Loucy (cell line): ENCODE data around the gene GEMIN2.
"Not testable (repeated sequence)": the region's sequence is repeated elsewhere in the genome, so short reads cannot be mapped to it uniquely, and the experiment has no call there.

Experiments used
- H2AFZ ChIP-seq: fragments of 200-600 bp; sonication (generic); 2 replicates; pipeline ENCODE4 v1.6.0; 2016; ENCODE audit warnings: antibody characterized with exemption, mild to moderate bottlenecking, low read length, moderate library complexity
- H3F3A ChIP-seq: fragments of 200-600 bp; 2 replicates; pipeline ENCODE4 v1.6.0; 2016; ENCODE audit warnings: antibody characterized with exemption, low read depth, mild to moderate bottlenecking
- H3K27me3 ChIP-seq: fragments of 200-600 bp; sonication (generic); 2 replicates; pipeline ENCODE4 v1.6.1; 2014; ENCODE audit warnings: low read length, mild to moderate bottlenecking; ENCODE audit not compliant: insufficient read depth, poor library complexity, severe bottlenecking
- H3K36me3 ChIP-seq: fragments of 200-600 bp; sonication (generic); 2 replicates; pipeline ENCODE4 v1.6.1; 2016; ENCODE audit warnings: low read length; ENCODE audit not compliant: insufficient read depth
- H3K4me1 ChIP-seq: fragments of 200-600 bp; sonication (generic); 2 replicates; pipeline ENCODE4 v1.5.1; 2014; ENCODE audit warnings: low read length, mild to moderate bottlenecking; ENCODE audit not compliant: insufficient read depth, poor library complexity, severe bottlenecking
- H3K4me2 ChIP-seq: fragments of 200-600 bp; sonication (generic); 2 replicates; pipeline ENCODE4 v1.6.0; 2014; ENCODE audit warnings: antibody characterized with exemption, low read length, low read depth, mild to moderate bottlenecking; ENCODE audit not compliant: poor library complexity, severe bottlenecking
- H3K4me3 ChIP-seq: fragments of 200-600 bp; sonication (generic); 2 replicates; pipeline ENCODE4 v1.5.1; 2014; ENCODE audit warnings: low read length, mild to moderate bottlenecking, mixed read lengths; ENCODE audit not compliant: poor library complexity, severe bottlenecking
- H3K79me2 ChIP-seq: fragments of 200-600 bp; sonication (generic); 2 replicates; pipeline ENCODE4 v1.6.1; 2014; ENCODE audit warnings: low read length; ENCODE audit not compliant: insufficient read depth
- H3K9ac ChIP-seq: fragments of 200-600 bp; sonication (generic); 2 replicates; pipeline ENCODE4 v1.6.0; 2014; ENCODE audit warnings: mild to moderate bottlenecking, low read depth, low read length, moderate library complexity; ENCODE audit not compliant: poor library complexity, severe bottlenecking
- H3K9me2 ChIP-seq: fragments of 200-600 bp; sonication (generic); replicated peaks from 2 replicates; pipeline ENCODE4 v1.6.1; 2016; ENCODE audit warnings: low read depth, low read length, mixed read lengths
- H3K9me3 ChIP-seq: fragments of 200-600 bp; sonication (generic); 2 replicates; pipeline ENCODE4 v1.6.1; 2014; ENCODE audit warnings: mild to moderate bottlenecking, antibody characterized with exemption, low read length, low read depth; ENCODE audit not compliant: insufficient read depth
- H4K20me1 ChIP-seq: fragments of 200-600 bp; sonication (generic); 2 replicates; pipeline ENCODE4 v1.6.0; 2014; ENCODE audit warnings: antibody characterized with exemption, low read length, mild to moderate bottlenecking; ENCODE audit not compliant: insufficient read depth, poor library complexity, severe bottlenecking
- EZH2phosphoT487 ChIP-seq: fragments of 200-600 bp; IDR thresholded peaks from 2 replicates; pipeline ENCODE4 v1.6.1; 2018; ENCODE audit warnings: antibody characterized with exemption, mild to moderate bottlenecking, moderate library complexity, borderline replicate concordance
- TF ChIP-seq, protein P1 (sequence below): fragments of 200-600 bp; sonication (generic); conservative IDR thresholded peaks from 2 replicates; pipeline ENCODE4 v1.5.1; 2014; ENCODE audit warnings: mild to moderate bottlenecking, antibody characterized with exemption, low read length

GEMIN2 gene

DNA sequence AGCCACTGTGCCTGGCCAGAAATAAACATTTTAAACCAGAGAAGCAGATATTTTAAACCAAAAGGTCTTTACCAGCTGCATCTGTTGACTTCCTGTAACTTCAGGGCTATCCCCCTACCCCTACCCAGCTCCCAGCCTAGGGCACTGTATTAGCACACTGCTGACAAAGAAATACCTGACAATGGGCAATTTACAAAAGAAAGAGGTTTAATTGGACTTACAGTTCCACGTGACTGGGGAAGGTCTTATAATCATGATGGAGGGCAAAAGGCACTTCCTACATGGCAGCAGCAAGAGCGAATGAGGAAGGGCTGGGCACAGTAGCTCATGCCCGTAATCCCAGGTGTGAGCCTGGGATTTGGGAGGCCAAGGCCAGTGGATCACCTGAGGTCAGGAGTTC lies 26.0 kb downstream of the GEMIN2 start:
- Histone ChIP-seq H3K9ac (no peak overlapping the region), H3K4me1 (no peaks in the 10 kb centered on the region), H3K36me3 (peaks cover 25% of the 10 kb centered on the region; the same call in 1 of the 2 replicates), H3K27me3 (no peaks in the 10 kb centered on the region), H3K79me2 (no peaks in the 10 kb centered on the region), H3K4me3 (no peak overlapping the region), H2AFZ (no peak overlapping the region), H4K20me1 (no peaks in the 10 kb centered on the region), H3F3A (no peaks in the 10 kb centered on the region), H3K9me3 (peaks cover 3% of the 10 kb centered on the region; the same call in 1 of the 2 replicates), H3K4me2 (no peak overlapping the region), H3K9me2 (no peaks in the 10 kb centered on the region)
- TF ChIP-seq, protein P1, sequence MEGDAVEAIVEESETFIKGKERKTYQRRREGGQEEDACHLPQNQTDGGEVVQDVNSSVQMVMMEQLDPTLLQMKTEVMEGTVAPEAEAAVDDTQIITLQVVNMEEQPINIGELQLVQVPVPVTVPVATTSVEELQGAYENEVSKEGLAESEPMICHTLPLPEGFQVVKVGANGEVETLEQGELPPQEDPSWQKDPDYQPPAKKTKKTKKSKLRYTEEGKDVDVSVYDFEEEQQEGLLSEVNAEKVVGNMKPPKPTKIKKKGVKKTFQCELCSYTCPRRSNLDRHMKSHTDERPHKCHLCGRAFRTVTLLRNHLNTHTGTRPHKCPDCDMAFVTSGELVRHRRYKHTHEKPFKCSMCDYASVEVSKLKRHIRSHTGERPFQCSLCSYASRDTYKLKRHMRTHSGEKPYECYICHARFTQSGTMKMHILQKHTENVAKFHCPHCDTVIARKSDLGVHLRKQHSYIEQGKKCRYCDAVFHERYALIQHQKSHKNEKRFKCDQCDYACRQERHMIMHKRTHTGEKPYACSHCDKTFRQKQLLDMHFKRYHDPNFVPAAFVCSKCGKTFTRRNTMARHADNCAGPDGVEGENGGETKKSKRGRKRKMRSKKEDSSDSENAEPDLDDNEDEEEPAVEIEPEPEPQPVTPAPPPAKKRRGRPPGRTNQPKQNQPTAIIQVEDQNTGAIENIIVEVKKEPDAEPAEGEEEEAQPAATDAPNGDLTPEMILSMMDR: no peak
- TF ChIP-seq EZH2phosphoT487: no peak

DNA sequence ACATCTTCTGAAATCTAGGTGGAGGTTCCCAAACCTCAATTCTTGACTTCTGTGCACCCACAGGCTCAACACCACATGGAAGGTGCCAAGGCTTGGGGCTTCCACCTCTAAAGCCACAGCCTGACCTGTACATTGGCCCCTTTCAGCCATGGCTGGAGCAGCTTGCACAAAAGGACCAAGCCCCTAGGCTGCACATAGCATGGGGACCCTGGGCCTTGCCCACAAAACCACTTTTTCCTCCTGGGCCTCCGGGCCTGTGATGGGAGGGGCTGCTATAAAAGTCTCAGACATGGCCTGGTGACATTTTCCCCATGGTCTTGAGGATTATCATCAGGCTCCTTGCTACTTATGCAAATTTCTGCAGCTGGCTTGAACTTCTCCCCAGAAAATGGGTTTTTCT lies 27.5 kb downstream of the GEMIN2 start:
- not testable (repeated sequence) for H3K9me2 ChIP-seq, H3K9ac ChIP-seq, H3K4me1 ChIP-seq, H3K4me3 ChIP-seq, H2AFZ ChIP-seq, H4K20me1 ChIP-seq, H3K9me3 ChIP-seq, H3K4me2 ChIP-seq, H3F3A ChIP-seq, H3K79me2 ChIP-seq, H3K27me3 ChIP-seq
- H3K36me3 ChIP-seq: peaks cover 17% of the 10 kb centered on the region; the same call in 1 of the 2 replicates

DNA sequence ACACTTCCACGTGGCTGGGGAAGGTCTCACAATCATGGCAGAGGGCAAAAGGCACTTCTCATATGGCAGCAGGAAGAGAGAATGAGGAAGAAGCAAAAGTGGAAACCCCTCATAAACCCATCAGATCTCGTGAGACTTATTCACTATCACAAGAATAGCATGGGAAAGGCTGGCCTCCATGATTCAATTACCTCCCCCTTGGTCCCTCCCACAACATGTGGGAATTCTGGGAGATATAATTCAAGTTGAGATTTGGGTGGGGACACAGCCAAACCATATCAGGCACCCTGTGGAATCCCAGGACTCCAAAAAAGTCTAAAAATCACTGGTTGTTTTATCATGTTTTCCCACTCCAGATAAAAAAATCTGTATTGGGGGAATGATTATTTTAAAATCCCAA lies 29.1 kb downstream of the GEMIN2 start:
- H3K4me1 ChIP-seq, H3K9me2 ChIP-seq, H2AFZ ChIP-seq, H3K4me3 ChIP-seq, H3K79me2 ChIP-seq, H3F3A ChIP-seq, H4K20me1 ChIP-seq, H3K9me3 ChIP-seq, H3K27me3 ChIP-seq, H3K9ac ChIP-seq, H3K4me2 ChIP-seq: not testable (repeated sequence)
- H3K36me3 ChIP-seq: peaks cover 15% of the 10 kb centered on the region; the same call in 1 of the 2 replicates

DNA sequence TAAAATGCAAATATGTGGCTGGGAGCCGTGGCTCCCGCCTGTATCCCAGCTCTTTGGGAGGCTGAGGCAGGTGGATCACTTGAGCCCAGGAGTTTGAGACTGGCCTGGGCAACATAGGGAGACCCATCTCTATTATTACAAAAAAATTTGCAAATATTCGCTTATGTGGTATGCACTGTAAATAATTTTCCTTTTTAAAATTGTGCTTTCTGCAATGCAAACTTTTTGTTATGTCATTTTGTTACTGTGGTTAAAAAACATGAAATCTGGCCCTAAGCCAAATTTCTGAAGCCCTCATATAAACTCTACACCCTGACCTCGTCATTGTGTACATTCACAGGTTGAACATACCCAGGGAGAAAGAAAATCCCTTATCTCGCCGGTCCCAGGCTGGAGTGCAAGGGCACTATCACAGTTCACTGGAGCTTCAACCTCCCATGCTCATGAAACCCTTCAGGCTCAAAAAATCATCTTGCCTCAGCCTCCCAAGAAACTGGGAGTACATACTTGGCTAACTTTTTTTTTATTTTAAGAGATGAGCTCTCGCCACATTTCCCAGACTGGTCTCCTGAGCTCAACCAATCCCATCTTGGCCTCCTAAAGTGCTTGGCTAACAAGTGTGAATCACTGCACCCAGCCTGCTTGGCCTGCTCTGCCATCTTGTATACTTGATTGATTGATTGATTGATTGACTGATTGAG lies 31.3 kb downstream of the GEMIN2 start:
- Histone ChIP-seq H3K27me3 (no peaks in the 10 kb centered on the region), H3K9me2 (no peaks in the 10 kb centered on the region), H4K20me1 (no peaks in the 10 kb centered on the region), H3K4me1 (no peaks in the 10 kb centered on the region), H3K9ac (no peak overlapping the region), H3K36me3 (peaks cover 25% of the 10 kb centered on the region; the same call in 1 of the 2 replicates), H3K79me2 (no peaks in the 10 kb centered on the region), H2AFZ (no peak overlapping the region), H3K9me3 (peaks cover 3% of the 10 kb centered on the region; the same call in 1 of the 2 replicates), H3K4me3 (no peak overlapping the region), H3K4me2 (no peak overlapping the region), H3F3A (no peaks in the 10 kb centered on the region)
- TF ChIP-seq EZH2phosphoT487: no peak
- TF ChIP-seq, protein P1: no peak
